ENCODE results near the gene OR13J1.
A peak's percentile ranks its signal among the peaks of the same experiment; 100 is the strongest.

The OR13J1 gene

DNA sequence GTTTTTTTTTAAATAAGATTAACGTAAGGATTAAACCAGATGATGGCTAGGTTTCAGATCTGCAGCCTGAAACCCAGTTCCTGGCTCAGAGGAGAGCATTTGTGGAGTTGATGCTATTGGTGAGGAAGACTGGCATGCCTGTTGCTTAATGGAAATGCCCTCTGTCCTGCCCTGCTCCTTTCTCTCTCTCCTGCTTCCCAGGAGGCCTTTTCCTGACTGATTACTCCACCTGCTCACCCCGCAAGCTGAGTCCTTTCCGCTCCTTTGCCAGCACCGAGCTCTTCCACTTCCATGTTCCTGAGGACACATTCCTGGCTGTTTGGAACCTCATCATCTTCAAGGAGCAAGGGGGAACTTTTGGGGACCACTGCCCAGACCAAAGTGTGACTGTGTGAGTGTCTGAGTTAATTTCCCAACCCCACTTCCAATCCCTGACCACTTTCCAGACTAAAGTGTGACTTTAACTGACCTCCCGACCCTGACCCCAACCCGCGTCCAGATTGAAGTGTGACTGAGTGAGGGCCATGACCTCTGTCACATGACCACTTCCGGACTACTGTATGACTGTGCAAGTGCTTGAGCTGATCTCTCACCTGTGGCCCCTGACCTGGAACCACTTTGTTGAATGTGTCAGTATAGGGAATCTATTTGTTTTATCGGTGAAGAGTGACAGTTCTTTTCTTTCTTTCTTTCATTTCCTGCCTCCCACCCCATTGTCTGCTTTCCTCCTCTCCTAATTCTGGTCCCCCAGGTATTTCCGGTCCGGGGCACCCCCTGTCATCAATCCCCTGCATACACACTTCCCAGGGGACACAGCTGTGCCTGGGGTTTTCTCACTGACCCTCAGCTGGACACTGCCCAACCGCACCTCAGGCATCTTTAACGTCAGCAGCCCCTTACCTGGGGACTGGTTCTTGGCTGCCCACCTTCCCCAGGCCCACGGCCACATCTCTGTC, 35.7 kb downstream of the OR13J1 start:
- no peak for DNase-seq (ENCODE audit: low spot score)

- DNase-seq (ENCODE audit: low spot score) = no peak
Measured at GRCh38 chr9:35832814-35833213, 37.4 kb downstream of the OR13J1 start.

- DNase-seq (ENCODE audit: low spot score) = no peak
Measured at GRCh38 chr9:35831040-35831439, 39.2 kb downstream of the OR13J1 start.

- DNase-seq (ENCODE audit: low spot score) = no peak
Measured at GRCh38 chr9:35829764-35830096, 40.5 kb downstream of the OR13J1 start.

GRCh38 chr9:35829084-35829763, 41.0 kb downstream of the OR13J1 start, which contains the start of gene TMEM8B:
Gene TMEM8B, plus strand, starts transcription at chr9:35829228. Its CDS starts 220 bp downstream, at chr9:35829448.
- peak; percentile 97 for DNase-seq (ENCODE audit: low spot score)

DNA sequence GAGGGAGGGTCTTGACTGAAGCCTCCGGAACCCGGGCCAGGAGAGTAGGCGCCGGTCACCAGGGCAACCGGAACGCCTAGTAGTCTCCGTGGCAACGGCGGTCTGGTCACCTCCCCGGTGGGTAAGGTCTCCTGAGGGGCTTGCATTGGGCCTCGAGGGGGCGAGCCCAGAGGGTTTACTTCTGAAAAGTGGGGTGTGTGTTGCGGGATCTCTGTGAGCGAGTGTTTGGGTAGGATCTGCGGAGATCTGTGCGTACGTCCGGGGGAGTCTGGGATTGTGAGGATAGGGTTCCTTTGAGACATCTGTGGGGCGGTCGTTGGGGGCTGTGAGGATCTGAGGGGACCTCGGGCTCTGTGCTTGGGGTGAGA, 41.5 kb downstream of the OR13J1 start, which contains the start of gene FAM221B:
TSS of gene FAM221B (minus strand) at position 17 of the 368 bp plus-strand sequence. CDS start 2,571 bp downstream, outside the sequence.
- no peak for DNase-seq (ENCODE audit: low spot score)

- DNase-seq (ENCODE audit: low spot score) = peak; percentile 68
Measured at GRCh38 chr9:35827486-35827885, 42.7 kb downstream of the OR13J1 start.

GRCh38 chr9:35826071-35826701, 44.0 kb downstream of the OR13J1 start:
- peak; percentile 69 for DNase-seq (ENCODE audit: low spot score)

DNA sequence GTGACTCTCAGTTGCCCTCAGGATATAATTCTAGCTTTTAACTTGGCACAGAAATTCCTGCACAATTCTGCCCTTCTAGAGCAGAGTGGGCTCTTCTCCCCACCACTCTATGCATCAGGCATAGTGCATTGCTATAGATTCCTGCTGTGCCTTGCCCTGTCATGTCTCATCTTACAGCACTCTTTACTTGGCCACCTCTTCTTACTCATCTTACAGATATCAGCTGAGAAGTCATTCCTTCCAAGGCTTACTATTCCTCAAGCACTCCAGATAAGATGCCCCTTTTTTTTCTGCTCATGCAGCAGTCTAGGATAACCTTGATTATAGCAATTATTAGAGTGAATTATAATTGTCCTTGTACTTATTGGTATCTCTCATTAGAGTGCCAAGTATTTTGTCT, 47.3 kb downstream of the OR13J1 start:
- DNase-seq (ENCODE audit: low spot score) = no peak

DNA sequence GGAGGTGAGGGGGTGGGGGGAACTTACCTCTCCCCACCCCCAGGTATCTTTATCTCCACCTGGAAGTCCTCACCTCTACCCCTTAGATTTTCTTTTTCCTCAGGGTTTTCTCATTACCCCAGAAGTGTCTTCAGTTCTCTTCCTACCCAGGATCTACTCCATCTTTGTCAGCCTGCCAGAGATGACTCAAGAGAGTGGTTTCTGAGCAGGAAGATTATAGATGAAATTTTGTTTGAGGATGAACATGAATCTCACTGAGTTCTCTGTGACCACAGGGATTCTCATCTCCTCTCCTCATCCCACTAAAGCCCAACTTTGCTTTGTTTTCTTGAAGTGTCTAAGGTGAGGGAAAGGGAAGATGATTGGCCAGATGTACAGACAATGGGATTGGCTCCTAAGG, 50.1 kb downstream of the OR13J1 start:
- peak; percentile 74 for DNase-seq (ENCODE audit: low spot score)

Measured in GM03348 (cell line).